A673 (cell line): ENCODE measurements around the gene DROSHA.
"Not testable (repeated sequence)": the region's sequence is repeated elsewhere in the genome, so short reads cannot be mapped to it uniquely, and the experiment has no call there.

Source experiments
- CTCF ChIP-seq: fragments of 300-800, 200-600 bp; sonication (generic); conservative IDR thresholded peaks from 2 replicates; pipeline ENCODE4 v1.5.1; 2017; ENCODE audit warnings: low read depth, mild to moderate bottlenecking, antibody characterized with exemption, low read length, moderate library complexity, mixed read lengths
- EZH2 ChIP-seq: fragments of 200-600 bp; sonication (generic); IDR thresholded peaks from 2 replicates; pipeline ENCODE4 v1.6.1; 2017; ENCODE audit warnings: borderline replicate concordance, low read depth, mild to moderate bottlenecking, mixed read lengths, antibody characterized with exemption, low read length; ENCODE audit not compliant: poor library complexity, severe bottlenecking

GRCh38 chr5:31395450-31396045 is 136.3 kb downstream of the DROSHA start:
- TF ChIP-seq CTCF, EZH2: not testable (repeated sequence)
